PC-9 (cell line): ENCODE measurements around the gene PBXIP1. TPM values are rescaled to one million over a fixed set of nuclear protein-coding genes. Genes with fewer than 3 reads are reported as not detected.

Experiments used
- BruUV-seq: library from RNA; stranded (reverse); fragments of 400-500 nt; replicated peaks from 2 replicates; lab custom pipeline; 2021; lab: Mats Ljungman, UMichigan
- CTCF ChIA-PET: fragments of 300-600 bp; sonication (Branson Sonifier 250); formaldehyde crosslinking; loops from one replicate; lab custom pipeline; 2022; ENCODE audit warnings: antibody characterized with exemption; lab: Charles Lee
- POLR2A ChIA-PET: fragments of 300-600 bp; sonication (Branson Sonifier 250); formaldehyde crosslinking; loops from one replicate; lab custom pipeline; 2022; ENCODE audit warnings: antibody characterized with exemption; ENCODE audit not compliant: unreplicated experiment; lab: Charles Lee
- DNase-seq, 2 experiments: peaks; one replicate each; pipeline versions ENCODE4 v3.0.0 to v3.0.0-alpha.2; 2015 to 2022; ENCODE audit warnings: mixed read lengths in 1 of 2
- H2AFZ ChIP-seq: fragments of 200-600 bp; sonication (generic); 2 replicates; pipeline ENCODE4 v1.8.1; 2017; ENCODE audit warnings: antibody characterized with exemption
- H3F3A ChIP-seq: fragments of 200-600 bp; sonication (generic); 2 replicates; pipeline ENCODE4 v1.8.1; 2017; ENCODE audit warnings: antibody characterized with exemption, mild to moderate bottlenecking, low read depth; ENCODE audit not compliant: insufficient read depth
- H3K27ac ChIP-seq: fragments of 200-600 bp; sonication (generic); 2 replicates; pipeline ENCODE4 v1.6.1; 2016; ENCODE audit warnings: mixed run types
- H3K27me3 ChIP-seq: fragments of 200-600 bp; sonication (generic); 2 replicates; pipeline ENCODE4 v1.6.1; 2016; ENCODE audit warnings: low read depth, mixed run types; ENCODE audit not compliant: insufficient read depth
- H3K36me3 ChIP-seq: fragments of 200-600 bp; sonication (generic); 2 replicates; pipeline ENCODE4 v1.6.1; 2016; ENCODE audit warnings: low read depth, mixed run types
- H3K4me1 ChIP-seq: fragments of 200-600 bp; sonication (generic); replicated peaks from 2 replicates; pipeline ENCODE4 v1.6.1; 2016; ENCODE audit warnings: mixed run types; ENCODE audit not compliant: insufficient read depth
- H3K4me2 ChIP-seq: fragments of 200-600 bp; sonication (generic); 2 replicates; pipeline ENCODE4 v1.6.1; 2017; ENCODE audit warnings: mixed run types
- H3K4me3 ChIP-seq: fragments of 200-600 bp; sonication (generic); 2 replicates; pipeline ENCODE4 v1.6.1; 2016; ENCODE audit warnings: mixed run types
- H3K79me2 ChIP-seq: fragments of 200-600 bp; sonication (generic); 2 replicates; pipeline ENCODE4 v1.6.1; 2017; ENCODE audit warnings: low read depth, mixed run types
- H3K9me2 ChIP-seq: fragments of 200-600 bp; sonication (generic); 2 replicates; pipeline ENCODE4 v1.8.1; 2017; ENCODE audit warnings: mild to moderate bottlenecking; ENCODE audit not compliant: insufficient read depth
- H3K9me3 ChIP-seq: fragments of 200-600 bp; sonication (generic); 2 replicates; pipeline ENCODE4 v1.8.1; 2016; ENCODE audit warnings: low read depth; ENCODE audit not compliant: insufficient read depth
- H4K20me1 ChIP-seq: fragments of 200-600 bp; sonication (generic); 2 replicates; pipeline ENCODE4 v1.8.1; 2017; ENCODE audit not compliant: insufficient read depth
- EZH2 ChIP-seq: fragments of 200-600 bp; sonication (generic); IDR thresholded peaks from 2 replicates; pipeline ENCODE4 v1.8.0; 2017; ENCODE audit warnings: antibody characterized with exemption, low read depth
- intact Hi-C: fragments of 100-400 bp; cut with micrococcal nuclease; formaldehyde crosslinking; loops from one replicate; pipeline ENCODE4 v1.10.0; 2022; ENCODE audit not compliant: unreplicated experiment
- total RNA-seq: library from RNA; stranded (reverse); gene quantifications from 2 replicates; pipeline ENCODE4 v1.2.3, GENCODE V29; 2021
- TF ChIP-seq, protein P1 (sequence below): fragments of 200-600 bp; sonication (generic); conservative IDR thresholded peaks from 2 replicates; pipeline ENCODE4 v1.6.1; 2017; ENCODE audit warnings: mixed run types, antibody characterized with exemption, mild to moderate bottlenecking, moderate library complexity

The PBXIP1 gene
- total RNA-seq, 1 experiment from 2014 or later, result 40.2 TPM

DNA sequence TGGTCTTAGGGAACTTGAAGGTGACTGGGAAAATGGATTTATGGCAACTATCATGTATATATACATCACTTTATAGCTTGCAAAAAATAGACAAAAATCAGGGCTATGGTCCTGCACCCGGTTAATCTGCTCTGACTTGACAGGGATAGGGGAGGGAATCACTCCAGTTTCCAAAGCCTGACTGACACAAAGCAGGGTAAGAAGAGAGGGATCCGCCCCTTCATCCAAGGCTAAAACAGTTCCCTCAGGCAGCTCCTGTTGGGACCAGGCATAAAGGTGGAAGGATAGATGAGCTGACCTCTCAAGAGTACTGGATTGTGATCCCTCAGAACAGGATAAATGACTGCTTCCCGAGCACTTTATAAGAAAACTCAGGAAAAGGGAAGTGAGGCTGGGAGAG is 1.4 kb downstream of the PBXIP1 start:
- no TSS peak for BruUV-seq
- no peak overlapping the region for H2AFZ ChIP-seq
- H3F3A ChIP-seq, result peaks cover 19% of the 10 kb centered on the region
- H3K4me1 ChIP-seq, result peaks cover 8% of the 10 kb centered on the region; the same call in 1 of the 2 replicates
- no peak for TF ChIP-seq EZH2
- TF ChIP-seq, protein P1, sequence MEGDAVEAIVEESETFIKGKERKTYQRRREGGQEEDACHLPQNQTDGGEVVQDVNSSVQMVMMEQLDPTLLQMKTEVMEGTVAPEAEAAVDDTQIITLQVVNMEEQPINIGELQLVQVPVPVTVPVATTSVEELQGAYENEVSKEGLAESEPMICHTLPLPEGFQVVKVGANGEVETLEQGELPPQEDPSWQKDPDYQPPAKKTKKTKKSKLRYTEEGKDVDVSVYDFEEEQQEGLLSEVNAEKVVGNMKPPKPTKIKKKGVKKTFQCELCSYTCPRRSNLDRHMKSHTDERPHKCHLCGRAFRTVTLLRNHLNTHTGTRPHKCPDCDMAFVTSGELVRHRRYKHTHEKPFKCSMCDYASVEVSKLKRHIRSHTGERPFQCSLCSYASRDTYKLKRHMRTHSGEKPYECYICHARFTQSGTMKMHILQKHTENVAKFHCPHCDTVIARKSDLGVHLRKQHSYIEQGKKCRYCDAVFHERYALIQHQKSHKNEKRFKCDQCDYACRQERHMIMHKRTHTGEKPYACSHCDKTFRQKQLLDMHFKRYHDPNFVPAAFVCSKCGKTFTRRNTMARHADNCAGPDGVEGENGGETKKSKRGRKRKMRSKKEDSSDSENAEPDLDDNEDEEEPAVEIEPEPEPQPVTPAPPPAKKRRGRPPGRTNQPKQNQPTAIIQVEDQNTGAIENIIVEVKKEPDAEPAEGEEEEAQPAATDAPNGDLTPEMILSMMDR, result no peak
- H3K4me3 ChIP-seq, result no peak overlapping the region
- no peaks in the 10 kb centered on the region for H3K27me3 ChIP-seq
- CTCF ChIA-PET, result interaction anchor here (0.6 to 0.9 kb wide), 2 partner anchors 10 to 15 kb away, joined by 3 read pairs; no protein-coding TSS in a partner anchor
- intact Hi-C loops, result no loop called here
- H3K4me2 ChIP-seq, result no peak overlapping the region
- H3K79me2 ChIP-seq, result no peaks in the 10 kb centered on the region
- POLR2A ChIA-PET, result interaction anchor here (0.6 kb wide), 1 partner anchor 38 kb away, joined by 6 read pairs; no protein-coding TSS in a partner anchor
- H3K27ac ChIP-seq, result no peak overlapping the region
- no peak for DNase-seq
- no peaks in the 10 kb centered on the region for H3K36me3 ChIP-seq
- H3K9me2 ChIP-seq, result no peaks in the 10 kb centered on the region
- no peaks in the 10 kb centered on the region for H3K9me3 ChIP-seq
- H4K20me1 ChIP-seq, result no peaks in the 10 kb centered on the region

DNA sequence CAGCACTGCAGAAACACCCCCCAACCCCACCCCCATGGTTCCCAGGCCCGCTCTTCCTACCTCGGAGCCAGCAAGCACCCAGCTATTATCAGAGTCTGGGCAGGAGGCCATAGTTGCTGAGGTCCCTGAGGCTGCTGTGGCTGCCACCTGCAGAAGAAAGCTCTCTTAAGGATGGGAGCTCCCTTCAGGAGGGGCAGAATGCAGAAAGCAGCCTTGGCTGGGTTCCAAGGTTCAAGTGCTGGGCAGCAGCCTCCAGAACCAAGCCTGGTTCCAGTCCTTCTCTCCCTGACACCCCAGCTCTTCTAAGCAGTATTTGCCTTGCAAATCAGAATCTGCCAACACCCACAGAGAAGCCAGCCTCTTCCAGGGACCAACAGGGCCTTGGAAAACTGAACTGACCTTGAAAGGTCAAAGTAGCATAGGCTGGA is 2.3 kb downstream of the PBXIP1 start:
- peaks cover 8% of the 10 kb centered on the region; the same call in 1 of the 2 replicates for H3K4me1 ChIP-seq
- TF ChIP-seq, protein P1, result no peak
- no peak for TF ChIP-seq EZH2
- no peak overlapping the region for H3K27ac ChIP-seq
- no peaks in the 10 kb centered on the region for H3K27me3 ChIP-seq
- no peaks in the 10 kb centered on the region for H3K36me3 ChIP-seq
- H3K79me2 ChIP-seq, result no peaks in the 10 kb centered on the region
- intact Hi-C loops, result no loop called here
- no peaks in the 10 kb centered on the region for H4K20me1 ChIP-seq
- no peak overlapping the region for H2AFZ ChIP-seq
- POLR2A ChIA-PET, result no interaction called here
- H3F3A ChIP-seq, result peaks cover 16% of the 10 kb centered on the region
- no peak for DNase-seq
- CTCF ChIA-PET, result interaction anchor here (0.6 kb wide), 1 partner anchor 266 kb away, joined by 3 read pairs; no protein-coding TSS in a partner anchor
- no peaks in the 10 kb centered on the region for H3K9me2 ChIP-seq
- no peak overlapping the region for H3K4me3 ChIP-seq
- H3K9me3 ChIP-seq, result no peaks in the 10 kb centered on the region
- H3K4me2 ChIP-seq, result no peak overlapping the region
- BruUV-seq, result no TSS peak

DNA sequence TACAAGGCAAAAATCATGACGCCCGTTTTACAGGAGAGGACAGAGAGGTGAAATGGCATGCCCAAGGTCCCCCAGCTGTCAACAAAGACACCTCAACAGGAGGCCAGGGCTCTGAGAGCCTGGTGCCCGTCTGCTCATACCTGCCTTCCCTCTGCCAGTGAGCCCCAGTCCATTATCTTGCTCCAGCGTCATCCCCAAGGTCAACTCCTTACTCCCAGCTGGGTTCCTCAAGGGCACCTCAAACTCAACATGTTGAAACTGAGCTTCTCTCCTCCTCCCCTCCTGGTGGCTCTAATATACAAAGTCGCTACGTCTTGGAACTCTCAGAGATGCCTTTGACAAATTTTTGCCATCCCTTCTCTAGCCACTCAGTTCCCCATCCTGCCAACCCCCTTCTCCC is 3.2 kb downstream of the PBXIP1 start:
- Histone ChIP-seq H3K27ac (no peak overlapping the region), H2AFZ (no peak overlapping the region), H3F3A (peaks cover 7% of the 10 kb centered on the region; the same call in 1 of the 2 replicates), H3K9me2 (no peaks in the 10 kb centered on the region), H3K36me3 (no peaks in the 10 kb centered on the region), H3K79me2 (no peaks in the 10 kb centered on the region), H3K4me3 (no peak overlapping the region), H3K27me3 (no peaks in the 10 kb centered on the region), H3K4me1 (peaks cover 8% of the 10 kb centered on the region; the same call in 1 of the 2 replicates), H4K20me1 (no peaks in the 10 kb centered on the region), H3K9me3 (no peaks in the 10 kb centered on the region), H3K4me2 (no peak overlapping the region)
- DNase-seq, result no peak
- no TSS peak for BruUV-seq
- intact Hi-C loops, result no loop called here
- ChIA-PET POLR2A (no interaction called here), CTCF (no interaction called here)
- TF ChIP-seq EZH2, result no peak
- TF ChIP-seq, protein P1, result no peak
